HepG2 (cell line): ENCODE results near the gene ZMIZ1. TPM values are rescaled to one million over a fixed set of nuclear protein-coding genes. Genes with fewer than 3 reads are reported as not detected.

Source experiments
- CC2D1A ChIP-seq: sonication (generic); formaldehyde crosslinking; IDR thresholded peaks from 2 replicates; pipeline ENCODE4 v1.8.1; 2023; ENCODE audit warnings: mild to moderate bottlenecking, missing genetic modification reagents
- CHD2 ChIP-seq: IDR thresholded peaks from 2 replicates; pipeline ENCODE4 v1.6.1; 2011; ENCODE audit warnings: low read depth, low read length, improper control_type of control experiment
- FOSL2 ChIP-seq: sonication (generic); formaldehyde crosslinking; IDR thresholded peaks from 2 replicates; pipeline ENCODE4 v1.4.0; 2020; ENCODE audit warnings: missing genetic modification reagents
- FOXA3 ChIP-seq: IDR thresholded peaks from 2 replicates; pipeline ENCODE4 v1.6.1; 2016; ENCODE audit warnings: missing genetic modification reagents, missing compliant biosample characterization
- GATA4 ChIP-seq: sonication (generic); IDR thresholded peaks from 2 replicates; pipeline ENCODE4 v1.6.1; 2016; ENCODE audit warnings: antibody characterized with exemption, low read depth, borderline replicate concordance
- JARID2 ChIP-seq: sonication (generic); formaldehyde crosslinking; IDR thresholded peaks from 2 replicates; pipeline ENCODE4 v1.8.1; 2023; ENCODE audit warnings: missing genetic modification reagents, inconsistent platforms; ENCODE audit not compliant: insufficient replicate concordance
- KMT2B ChIP-seq: IDR thresholded peaks from 2 replicates; pipeline ENCODE4 v1.6.1; 2016; ENCODE audit warnings: missing genetic modification reagents, missing compliant biosample characterization
- MXI1 ChIP-seq: IDR thresholded peaks from 3 replicates; pipeline ENCODE4 v1.6.1; 2012; ENCODE audit warnings: low read depth, low read length, inconsistent platforms, borderline replicate concordance
- PPARG ChIP-seq: conservative IDR thresholded peaks from 2 replicates; pipeline ENCODE4 v1.6.1; 2016; ENCODE audit warnings: missing biosample characterization, missing genetic modification reagents
- RBAK ChIP-seq: sonication (generic); formaldehyde crosslinking; IDR thresholded peaks from 2 replicates; pipeline ENCODE4 v1.5.1; 2020; ENCODE audit warnings: mild to moderate bottlenecking, missing genetic modification reagents
- SETDB1 ChIP-seq: sonication (generic); formaldehyde crosslinking; IDR thresholded peaks from 2 replicates; pipeline ENCODE4 v1.5.1; 2020; ENCODE audit warnings: missing genetic modification reagents, mild to moderate bottlenecking, borderline replicate concordance
- SKIL ChIP-seq: sonication (generic); formaldehyde crosslinking; IDR thresholded peaks from 2 replicates; pipeline ENCODE4 v1.8.0; 2022; ENCODE audit warnings: missing genetic modification reagents, mild to moderate bottlenecking, moderate library complexity, borderline replicate concordance
- SNAI1 ChIP-seq: sonication (generic); formaldehyde crosslinking; IDR thresholded peaks from 2 replicates; pipeline ENCODE4 v1.5.0; 2020; ENCODE audit warnings: mild to moderate bottlenecking, missing genetic modification reagents, borderline replicate concordance
- ZNF18 ChIP-seq: sonication (generic); formaldehyde crosslinking; IDR thresholded peaks from 2 replicates; pipeline ENCODE4 v1.8.0; 2022; ENCODE audit warnings: mild to moderate bottlenecking, missing genetic modification reagents; ENCODE audit not compliant: insufficient replicate concordance
- ZNF205 ChIP-seq: IDR thresholded peaks from 2 replicates; pipeline ENCODE4 v1.6.1; 2018; ENCODE audit warnings: missing biosample characterization, missing genetic modification reagents
- ZNF230 ChIP-seq: sonication (generic); formaldehyde crosslinking; IDR thresholded peaks from 2 replicates; pipeline ENCODE4 v1.4.0; 2020; ENCODE audit warnings: mild to moderate bottlenecking, missing genetic modification reagents
- ZNF556 ChIP-seq: sonication (generic); formaldehyde crosslinking; IDR thresholded peaks from 2 replicates; pipeline ENCODE4 v1.4.0; 2020; ENCODE audit warnings: mild to moderate bottlenecking, missing genetic modification reagents, borderline replicate concordance
- ZNF567 ChIP-seq: sonication (generic); formaldehyde crosslinking; IDR thresholded peaks from 2 replicates; pipeline ENCODE4 v1.8.1; 2023; ENCODE audit warnings: mild to moderate bottlenecking, missing genetic modification reagents, borderline replicate concordance
- ZNF572 ChIP-seq: sonication (generic); formaldehyde crosslinking; IDR thresholded peaks from 2 replicates; pipeline ENCODE4 v1.5.1; 2020; ENCODE audit warnings: mild to moderate bottlenecking, missing genetic modification reagents
- ZNF607 ChIP-seq: sonication (generic); formaldehyde crosslinking; IDR thresholded peaks from 2 replicates; pipeline ENCODE4 v1.5.1; 2020; ENCODE audit warnings: missing genetic modification reagents, mild to moderate bottlenecking, borderline replicate concordance
- ZNF652 ChIP-seq: IDR thresholded peaks from 2 replicates; pipeline ENCODE4 v1.6.1; 2016; ENCODE audit warnings: low read depth, borderline replicate concordance
- ZNF724P ChIP-seq: sonication (generic); formaldehyde crosslinking; IDR thresholded peaks from 2 replicates; pipeline ENCODE4 v1.8.0; 2022; ENCODE audit warnings: missing genetic modification reagents, borderline replicate concordance
- ZNF747 ChIP-seq: sonication (generic); formaldehyde crosslinking; IDR thresholded peaks from 2 replicates; pipeline ENCODE4 v1.8.1; 2023; ENCODE audit warnings: missing genetic modification reagents, mild to moderate bottlenecking, borderline replicate concordance
- ZNF766 ChIP-seq: sonication (generic); formaldehyde crosslinking; IDR thresholded peaks from 2 replicates; pipeline ENCODE4 v1.5.0; 2020; ENCODE audit warnings: missing genetic modification reagents, borderline replicate concordance
- ZNF883 ChIP-seq: sonication (generic); formaldehyde crosslinking; IDR thresholded peaks from 2 replicates; pipeline ENCODE4 v1.5.1; 2020; ENCODE audit warnings: mild to moderate bottlenecking, missing genetic modification reagents; ENCODE audit errors: not compliant biosample characterization
- ZSCAN9 ChIP-seq: IDR thresholded peaks from 2 replicates; pipeline ENCODE4 v1.6.1; 2016; ENCODE audit warnings: borderline replicate concordance
- polyA plus RNA-seq, 8 experiments: library from polyadenylated mRNA; depleted of rRNA in 3 of 8; stranded (reverse) in 7 of 8; unstranded in 1 of 8; fragments of >200 nt; fragmentation: Illumina TruSeq in 4 of 8; extraction: Trizol in 4 of 8; gene quantifications; 2 replicates each; pipeline versions ENCODE4 v1.2.1 to v1.2.3, GENCODE V29; 2011 to 2016; ENCODE audit warnings: low read depth in 4 of 8, missing spikeins in 1 of 8, mixed read lengths in 1 of 8; ENCODE audit not compliant: insufficient read depth in 1 of 8
- total RNA-seq, 5 experiments: library from RNA; depleted of rRNA; stranded (reverse); fragments of >200 nt; fragmentation: Illumina TruSeq; extraction: Trizol; gene quantifications; 2 replicates each; pipeline ENCODE4 v1.2.3, GENCODE V29; 2016; ENCODE audit warnings: low read depth in 1 of 5

ZMIZ1 gene
- total and polyA plus RNA-seq, 2 of the 13 experiments (the other 11 are each of a cell fraction or from before 2014, with no cell fraction given): 5.3 to 10.2 TPM

DNA sequence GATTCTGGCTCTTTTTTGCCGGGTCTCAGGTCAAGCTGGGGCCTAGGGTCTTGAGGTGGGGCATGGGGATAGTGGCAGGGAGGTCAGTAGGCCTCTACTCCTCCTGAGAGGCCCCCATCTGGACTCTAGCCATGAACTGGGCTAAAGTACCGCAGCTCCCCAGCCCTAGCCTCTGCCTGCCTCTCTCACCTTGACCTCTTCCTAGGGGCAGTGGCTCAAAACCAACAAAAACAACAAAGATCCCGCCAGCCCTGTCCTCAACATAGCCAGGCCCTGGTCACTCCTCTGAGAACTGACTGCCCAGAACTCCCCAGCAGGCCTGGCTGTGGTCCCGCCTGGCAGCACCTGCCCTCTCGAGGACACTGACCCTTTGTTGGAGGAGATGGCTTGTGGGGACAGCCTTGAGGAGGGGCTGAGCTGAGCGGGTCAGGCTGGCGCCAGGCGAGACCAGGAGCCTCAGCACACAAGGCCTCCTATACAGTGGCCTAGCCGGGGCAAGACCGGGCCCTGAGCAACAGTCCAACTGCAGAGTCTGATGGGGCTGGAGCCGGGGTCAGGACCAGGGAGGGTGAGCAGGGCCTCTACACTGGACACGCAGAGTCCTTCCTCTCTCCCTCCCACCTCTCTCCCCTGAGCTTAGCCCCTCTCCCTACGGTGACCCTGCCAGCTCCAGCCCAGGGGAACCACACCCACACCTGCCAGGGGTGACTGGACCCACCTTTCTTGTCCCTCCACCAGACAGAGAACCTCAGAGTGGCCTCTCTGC lies 266.9 kb downstream of the ZMIZ1 start (continued):
- TF ChIP-seq KMT2B (CRISPR knock-in tag) (peak; percentile 50), MXI1 (0 out of 3 replicates have a peak, but pooled peaks have one; percentile 28), FOSL2 (CRISPR knock-in tag) (peak; percentile 80), CHD2 (no peak; the same call in 1 of the 2 replicates), FOXA3 (CRISPR knock-in tag) (peak; percentile 90), ZSCAN9 (CRISPR knock-in tag) (peak; percentile 92), ZNF883 (CRISPR knock-in tag) (no peak), SKIL (CRISPR knock-in tag) (peak; percentile 98), ZNF572 (CRISPR knock-in tag) (peak; percentile 87; the same call in 1 of the 2 replicates), JARID2 (CRISPR knock-in tag) (no peak), ZNF747 (CRISPR knock-in tag) (peak; percentile 93), ZNF556 (CRISPR knock-in tag) (peak; percentile 60; the same call in 1 of the 2 replicates), RBAK (CRISPR knock-in tag) (no peak), ZNF766 (CRISPR knock-in tag) (no peak), ZNF652 (no peak), CC2D1A (no peak), GATA4 (0 out of 2 replicates have a peak, but pooled peaks have one; percentile 39), ZNF607 (CRISPR knock-in tag) (0 out of 2 replicates have a peak, but pooled peaks have one; percentile 36), ZNF230 (CRISPR knock-in tag) (no peak), ZNF205 (peak; percentile 76), SETDB1 (CRISPR knock-in tag) (no peak), ZNF18 (peak; percentile 57), ZNF567 (CRISPR knock-in tag) (no peak), PPARG (CRISPR knock-in tag) (peak; percentile 66), ZNF724P (CRISPR knock-in tag) (peak; percentile 50; the same call in 1 of the 2 replicates), SNAI1 (CRISPR knock-in tag) (peak; percentile 87; the same call in 1 of the 2 replicates)
